Measurements from ENCODE around the gene SVIL.
A peak's percentile ranks its signal among the peaks of the same experiment; 100 is the strongest.
"Not testable (repeated sequence)": the region's sequence is repeated elsewhere in the genome, so short reads cannot be mapped to it uniquely, and the experiment has no call there.

SVIL gene

DNA sequence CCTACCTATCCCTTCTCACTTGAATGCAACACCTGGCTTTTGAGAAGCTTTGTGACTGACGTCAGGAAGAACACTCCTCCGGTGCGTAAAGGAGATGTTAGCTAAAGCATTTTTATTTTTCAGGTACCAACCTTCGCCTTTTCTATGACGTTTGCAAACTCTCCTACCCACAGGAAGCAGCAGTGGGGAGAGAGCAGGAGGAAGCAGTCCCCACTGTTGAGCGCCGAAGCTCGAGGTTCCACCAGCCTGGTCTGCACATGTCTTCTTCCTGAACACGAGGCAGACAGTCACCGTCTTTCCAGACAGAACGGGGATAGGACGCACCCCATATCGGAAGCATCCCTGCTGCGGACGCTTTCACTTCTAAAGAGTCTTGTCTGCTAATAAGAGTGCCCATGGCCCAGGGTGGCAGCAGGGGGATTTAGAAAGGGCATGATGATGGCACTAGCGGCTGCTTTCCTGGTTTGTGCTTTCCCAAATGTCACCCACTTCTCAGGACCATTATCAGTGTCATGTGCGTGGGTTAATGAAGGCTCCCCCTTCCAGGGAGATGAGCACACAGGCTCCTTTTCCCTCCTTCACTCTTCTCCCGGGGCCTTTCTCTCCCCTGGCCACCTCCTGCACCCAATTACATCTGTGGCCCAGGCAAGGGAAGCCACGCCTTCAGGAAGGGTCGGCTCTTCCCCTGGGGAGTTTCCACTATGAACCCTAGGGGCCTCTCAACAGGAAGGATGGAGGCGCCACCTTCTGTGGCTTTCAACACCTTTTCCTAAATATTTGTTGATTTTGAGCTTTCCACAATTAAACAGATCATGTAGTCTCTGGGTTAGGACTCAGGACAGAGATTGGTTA is 147.5 kb downstream of the SVIL start:
- not testable (repeated sequence) for DNase-seq; ATAC-seq (replicated peaks); H3K4me3 Mint-ChIP-seq; H3K27me3 Mint-ChIP-seq; H3K9me3 Mint-ChIP-seq
- Mint-ChIP-seq H3K27ac (peak overlapping the region; percentile 53 to 56), H3K4me1 (ENCODE audit: low read depth in 2 of 2) (peaks cover 10 to 26% of the 10 kb centered on the region in 2 donors), H3K36me3 (ENCODE audit: insufficient read depth) (peaks cover 37% of the 10 kb centered on the region)

DNA sequence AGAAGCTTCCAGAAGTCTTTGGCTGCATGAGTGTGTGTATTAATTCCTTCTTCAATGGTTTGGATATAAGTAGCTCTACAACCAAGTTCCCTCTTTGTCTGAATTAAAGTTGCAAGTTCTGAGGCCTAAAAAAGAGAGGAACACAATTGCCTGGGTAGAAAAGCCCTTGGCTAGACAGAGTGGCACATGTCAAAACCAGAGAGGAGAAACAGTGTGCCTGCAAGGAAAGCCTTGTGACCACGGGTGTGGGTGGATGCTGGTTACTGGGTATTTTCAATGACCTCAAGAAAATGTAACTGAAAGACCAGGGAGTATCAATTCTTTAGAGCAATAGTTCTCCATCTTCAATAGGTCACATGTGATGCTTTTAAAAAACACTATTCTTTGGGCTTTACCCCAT is 148.3 kb downstream of the SVIL start:
- Mint-ChIP-seq H3K27me3 (no peaks in the 10 kb centered on the region), H3K36me3 (ENCODE audit: insufficient read depth) (peaks cover 32% of the 10 kb centered on the region), H3K27ac (peak overlapping the region; percentile 53 to 56), H3K4me1 (ENCODE audit: low read depth in 2 of 2) (peaks cover 10 to 27% of the 10 kb centered on the region in 2 donors), H3K4me3 (no peak overlapping the region), H3K9me3 (no peaks in the 10 kb centered on the region)
- ATAC-seq (replicated peaks) (no peak), DNase-seq (no peak)

DNA sequence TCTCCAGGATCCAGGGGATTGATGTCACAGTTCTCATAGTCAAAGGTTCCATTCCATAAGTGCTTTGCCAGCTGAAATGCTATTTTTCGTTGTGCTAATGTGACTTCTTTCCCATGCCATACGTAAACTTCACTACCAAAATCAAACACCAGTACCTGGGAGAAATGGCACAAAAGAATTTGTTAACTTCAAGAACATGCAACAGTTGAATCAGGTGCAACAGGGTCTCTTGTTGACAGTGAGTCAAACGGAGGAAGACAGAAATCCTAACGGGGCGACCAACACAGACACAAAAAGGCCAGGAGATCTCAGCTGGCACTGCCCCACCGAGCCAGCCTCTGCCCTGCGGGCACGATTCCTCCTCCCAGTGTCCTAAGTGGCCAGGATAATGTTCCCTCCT is 150.1 kb downstream of the SVIL start:
- not testable (repeated sequence) for ATAC-seq (replicated peaks); DNase-seq; H3K27me3 Mint-ChIP-seq; H3K9me3 Mint-ChIP-seq; H3K4me3 Mint-ChIP-seq
- H3K36me3 Mint-ChIP-seq (ENCODE audit: insufficient read depth): peaks cover 29% of the 10 kb centered on the region
- peaks cover 10 to 27% of the 10 kb centered on the region in 2 donors for H3K4me1 Mint-ChIP-seq (ENCODE audit: low read depth in 2 of 2)
- H3K27ac Mint-ChIP-seq: peak overlapping the region in 1 of 2 donors; percentile 41

DNA sequence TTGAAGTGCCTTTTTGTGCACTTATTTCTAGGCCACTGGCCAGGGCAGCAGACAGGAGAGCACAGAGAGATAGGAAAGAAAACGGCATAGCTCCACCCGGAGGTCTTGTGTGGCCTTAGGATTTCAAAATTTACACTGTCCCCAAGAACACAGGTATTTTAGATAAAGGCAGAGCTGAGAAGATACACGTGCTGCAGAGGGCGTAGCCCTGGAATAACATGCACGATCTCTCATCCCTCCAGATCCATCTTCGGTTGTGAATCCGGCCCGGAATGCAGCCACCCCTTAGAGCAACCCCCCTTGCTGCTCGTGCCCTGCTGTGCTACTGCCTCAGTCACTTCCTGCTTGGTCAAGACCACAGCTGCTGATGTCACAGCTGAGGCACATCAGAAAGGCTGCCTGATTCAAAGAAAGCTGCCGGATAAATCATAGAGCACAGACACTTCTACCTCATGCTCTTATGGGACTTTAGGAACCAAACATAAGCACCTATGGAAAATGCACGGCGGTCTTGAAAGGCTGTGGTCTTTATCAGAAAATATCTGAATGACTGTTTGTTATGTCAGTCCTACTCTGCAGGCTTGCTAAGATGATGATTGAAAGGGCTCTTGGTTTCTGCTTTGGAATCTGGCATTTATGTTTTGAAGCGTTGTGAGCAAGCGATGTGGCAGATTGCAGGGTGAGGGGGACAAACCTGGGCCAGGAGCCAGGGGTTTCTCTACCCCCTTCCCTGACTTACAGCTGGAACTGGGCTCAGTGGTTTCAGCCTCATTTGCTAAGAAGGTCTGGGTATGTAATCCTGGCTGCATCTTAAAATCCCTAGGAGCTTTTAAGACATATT is 152.0 kb downstream of the SVIL start:
- Mint-ChIP-seq H3K27me3 (no peaks in the 10 kb centered on the region), H3K4me3 (peak overlapping the region; percentile 35 to 43), H3K36me3 (ENCODE audit: insufficient read depth) (peaks cover 25% of the 10 kb centered on the region), H3K27ac (peak overlapping the region; percentile 54 to 82), H3K4me1 (ENCODE audit: low read depth in 2 of 2) (peaks cover 10 to 27% of the 10 kb centered on the region in 2 donors), H3K9me3 (no peaks in the 10 kb centered on the region)
- ATAC-seq (replicated peaks): peak; percentile 95
- DNase-seq: no peak

DNA sequence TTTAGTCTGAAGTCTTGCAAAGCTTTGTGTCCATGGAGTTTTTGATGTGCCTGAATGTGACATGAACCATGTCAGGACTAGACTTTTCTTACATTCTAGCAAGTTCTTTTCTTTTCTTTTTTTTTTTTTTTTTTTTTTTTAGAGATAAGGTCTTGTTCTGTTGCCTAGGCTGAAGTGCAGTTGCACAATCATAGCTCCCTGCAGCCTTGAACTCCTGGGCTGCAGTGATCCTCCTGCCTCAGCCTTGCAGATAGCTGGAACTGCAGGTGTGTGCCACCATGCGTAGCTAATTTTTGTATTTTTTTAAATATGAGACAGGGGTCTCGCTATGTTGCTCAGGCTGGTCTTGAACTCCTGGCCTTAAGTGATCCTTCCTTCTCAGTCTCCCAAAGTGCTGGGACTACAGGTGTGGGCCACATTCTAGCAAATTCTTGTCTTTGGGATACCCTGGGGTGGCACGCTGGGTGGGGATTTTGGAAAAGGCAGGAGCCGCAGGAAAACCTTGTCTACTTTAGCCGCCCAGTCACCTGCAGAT is 152.8 kb downstream of the SVIL start:
- ATAC-seq (replicated peaks) (no peak), DNase-seq (no peak)
- Mint-ChIP-seq H3K27me3 (no peaks in the 10 kb centered on the region), H3K27ac (peak overlapping the region in 1 of 2 donors; percentile 82), H3K4me1 (ENCODE audit: low read depth in 2 of 2) (peaks cover 7 to 20% of the 10 kb centered on the region in 2 donors), H3K9me3 (no peaks in the 10 kb centered on the region), H3K4me3 (no peak overlapping the region), H3K36me3 (ENCODE audit: insufficient read depth) (peaks cover 25% of the 10 kb centered on the region)

DNA sequence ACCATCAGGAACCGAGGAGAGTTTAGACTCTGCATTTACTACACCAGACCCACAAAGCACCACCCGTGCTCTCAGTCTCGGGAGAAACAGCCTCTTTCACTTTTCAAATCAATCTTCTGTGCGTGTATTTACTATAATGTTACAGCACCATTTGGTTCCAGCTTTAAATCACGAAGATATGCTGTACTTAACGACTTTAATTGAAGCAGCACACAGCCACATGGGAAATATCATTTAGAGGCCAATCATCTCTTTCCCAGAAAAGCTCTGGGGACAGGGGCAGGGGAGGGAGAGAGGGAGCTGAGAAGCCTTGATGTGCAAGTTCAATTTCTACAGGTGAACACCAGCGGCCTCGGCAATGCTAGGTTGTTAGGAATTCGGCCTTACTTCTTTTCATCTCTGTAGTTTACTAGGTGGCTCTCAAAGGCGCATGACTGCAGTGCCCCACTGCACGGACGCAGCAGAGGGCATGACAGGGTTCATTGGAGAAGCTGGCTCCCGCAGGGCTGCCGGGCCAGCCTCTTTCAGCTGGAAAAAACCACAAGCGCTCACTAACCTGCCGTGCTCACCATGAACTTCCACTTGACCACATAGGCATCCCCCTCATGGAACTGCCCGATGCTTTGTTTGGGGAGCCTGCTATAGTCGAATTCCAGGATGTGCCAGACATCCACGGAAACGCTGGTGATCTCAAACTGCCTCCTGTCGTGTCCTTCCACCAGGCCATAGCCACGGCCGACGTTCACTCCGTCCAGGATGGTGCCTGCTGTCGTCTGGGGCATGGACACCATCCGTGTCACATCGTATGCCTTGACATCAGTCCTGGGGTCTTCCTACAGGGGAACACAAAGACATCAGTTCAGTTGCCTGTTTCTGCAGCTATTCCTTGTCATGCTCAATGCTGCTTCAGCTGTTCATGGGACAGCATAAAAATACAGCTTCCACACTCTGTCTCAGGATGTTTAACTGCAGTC is 154.5 kb downstream of the SVIL start:
- Mint-ChIP-seq H3K27ac (peak overlapping the region in 1 of 2 donors; percentile 23), H3K4me1 (ENCODE audit: low read depth in 2 of 2) (peaks cover 9 to 20% of the 10 kb centered on the region in 2 donors), H3K4me3 (no peak overlapping the region), H3K27me3 (no peaks in the 10 kb centered on the region), H3K36me3 (ENCODE audit: insufficient read depth) (peaks cover 25% of the 10 kb centered on the region), H3K9me3 (no peaks in the 10 kb centered on the region)
- DNase-seq: no peak
- no peak for ATAC-seq (replicated peaks)

DNA sequence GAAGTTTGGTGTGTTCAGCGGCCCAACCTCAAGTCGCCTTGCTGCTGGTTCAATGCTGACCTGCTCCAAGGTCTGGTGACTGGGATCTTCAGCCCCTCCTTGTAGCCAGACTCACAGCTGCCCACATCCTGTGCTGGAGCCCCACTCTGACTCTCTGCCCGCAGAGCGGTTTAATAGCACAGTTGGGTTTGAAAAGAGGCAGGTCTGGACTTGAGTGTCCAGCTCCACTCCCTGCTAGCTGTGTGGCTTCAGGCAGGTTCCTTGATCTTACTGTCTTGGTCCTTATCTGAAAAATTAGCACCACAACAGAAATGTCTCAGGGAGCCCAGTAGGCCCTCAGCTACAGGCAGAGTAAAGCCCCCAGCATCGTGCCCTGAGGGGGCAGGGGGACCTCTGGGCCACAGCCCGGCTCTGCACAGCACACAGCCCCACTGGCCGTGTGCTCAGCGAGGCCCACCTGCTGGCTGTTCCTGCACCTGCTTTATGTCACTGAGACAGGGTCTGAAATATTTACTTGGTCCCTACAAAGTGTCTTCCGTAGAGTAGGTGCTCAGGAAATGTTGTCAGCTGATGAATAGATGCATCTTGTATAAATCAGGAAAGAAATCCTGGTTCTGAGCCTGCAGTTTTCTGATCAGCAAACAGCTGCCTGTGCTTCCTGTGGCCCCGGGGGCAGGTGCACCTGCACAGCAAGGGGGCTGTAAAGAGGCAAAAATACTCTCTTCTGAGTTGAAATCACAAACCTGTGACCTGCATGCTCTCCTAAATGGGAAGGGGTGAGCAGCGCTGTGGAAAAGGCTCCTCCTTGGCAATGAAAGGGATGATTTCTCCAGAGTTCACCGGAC is 155.5 kb downstream of the SVIL start:
- Mint-ChIP-seq H3K9me3 (no peaks in the 10 kb centered on the region), H3K36me3 (ENCODE audit: insufficient read depth) (peaks cover 23% of the 10 kb centered on the region), H3K4me3 (no peak overlapping the region), H3K27me3 (no peaks in the 10 kb centered on the region), H3K27ac (peak overlapping the region in 1 of 2 donors; percentile 23), H3K4me1 (ENCODE audit: low read depth in 2 of 2) (peaks cover 10 to 17% of the 10 kb centered on the region in 2 donors)
- DNase-seq: no peak
- no peak for ATAC-seq (replicated peaks)

DNA sequence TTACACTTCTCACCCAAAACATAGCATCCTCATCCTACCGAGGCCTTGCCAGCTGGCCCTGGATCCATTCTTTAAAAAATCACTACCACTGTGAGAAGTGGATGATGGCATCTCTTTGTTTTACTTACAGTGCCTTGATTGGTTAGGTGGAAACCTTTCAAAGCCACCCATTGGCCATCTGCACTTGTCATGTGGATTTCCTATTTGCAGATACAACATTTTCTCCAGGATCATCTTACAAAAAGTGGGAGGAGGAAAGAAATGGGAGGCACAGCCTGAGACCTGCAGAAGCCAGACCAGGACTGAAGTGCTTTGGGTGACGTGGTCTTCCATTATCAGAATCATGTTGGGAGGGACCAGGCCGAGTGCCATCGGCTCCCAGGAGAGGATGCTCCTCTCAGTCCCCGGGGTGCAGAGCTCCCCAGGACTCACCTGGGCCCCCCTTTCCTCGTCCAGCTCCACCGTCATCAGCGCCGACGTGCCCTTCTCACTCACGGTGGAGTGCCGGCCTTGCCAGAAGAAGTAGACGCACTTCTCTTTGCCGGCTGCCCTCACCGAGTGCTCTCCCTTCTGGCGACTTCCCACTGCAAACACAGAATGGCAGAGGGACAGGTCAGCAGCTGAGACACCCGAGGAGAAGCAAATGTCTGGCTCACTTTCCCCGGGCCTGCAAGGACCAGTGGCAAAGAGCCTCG is 161.2 kb downstream of the SVIL start:
- Mint-ChIP-seq H3K27ac (no peak overlapping the region), H3K27me3 (no peaks in the 10 kb centered on the region), H3K9me3 (no peaks in the 10 kb centered on the region), H3K36me3 (ENCODE audit: insufficient read depth) (peaks cover 27% of the 10 kb centered on the region), H3K4me1 (ENCODE audit: low read depth in 2 of 2) (peaks cover 0 to 4% of the 10 kb centered on the region in 2 donors), H3K4me3 (no peak overlapping the region)
- ATAC-seq (replicated peaks): no peak
- DNase-seq: no peak

DNA sequence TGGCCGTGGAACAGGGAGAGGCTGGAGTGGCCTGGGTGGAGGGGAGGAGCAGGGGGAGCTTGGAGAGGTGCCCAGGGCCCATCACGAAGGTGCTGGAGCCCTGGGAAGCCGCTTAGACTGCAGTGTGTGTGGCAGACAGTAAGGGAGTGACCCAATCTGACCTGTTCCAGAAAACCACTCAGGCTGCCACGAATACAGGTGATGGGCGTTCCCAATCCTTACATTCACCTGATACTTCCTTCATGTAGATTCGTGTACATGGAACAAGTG is 161.7 kb downstream of the SVIL start:
- no peak for ATAC-seq (replicated peaks)
- Mint-ChIP-seq H3K27me3 (no peaks in the 10 kb centered on the region), H3K4me3 (no peak overlapping the region), H3K27ac (no peak overlapping the region), H3K4me1 (ENCODE audit: low read depth in 2 of 2) (peaks cover 0 to 4% of the 10 kb centered on the region in 2 donors), H3K9me3 (no peaks in the 10 kb centered on the region), H3K36me3 (ENCODE audit: insufficient read depth) (peaks cover 27% of the 10 kb centered on the region)
- no peak for DNase-seq

DNA sequence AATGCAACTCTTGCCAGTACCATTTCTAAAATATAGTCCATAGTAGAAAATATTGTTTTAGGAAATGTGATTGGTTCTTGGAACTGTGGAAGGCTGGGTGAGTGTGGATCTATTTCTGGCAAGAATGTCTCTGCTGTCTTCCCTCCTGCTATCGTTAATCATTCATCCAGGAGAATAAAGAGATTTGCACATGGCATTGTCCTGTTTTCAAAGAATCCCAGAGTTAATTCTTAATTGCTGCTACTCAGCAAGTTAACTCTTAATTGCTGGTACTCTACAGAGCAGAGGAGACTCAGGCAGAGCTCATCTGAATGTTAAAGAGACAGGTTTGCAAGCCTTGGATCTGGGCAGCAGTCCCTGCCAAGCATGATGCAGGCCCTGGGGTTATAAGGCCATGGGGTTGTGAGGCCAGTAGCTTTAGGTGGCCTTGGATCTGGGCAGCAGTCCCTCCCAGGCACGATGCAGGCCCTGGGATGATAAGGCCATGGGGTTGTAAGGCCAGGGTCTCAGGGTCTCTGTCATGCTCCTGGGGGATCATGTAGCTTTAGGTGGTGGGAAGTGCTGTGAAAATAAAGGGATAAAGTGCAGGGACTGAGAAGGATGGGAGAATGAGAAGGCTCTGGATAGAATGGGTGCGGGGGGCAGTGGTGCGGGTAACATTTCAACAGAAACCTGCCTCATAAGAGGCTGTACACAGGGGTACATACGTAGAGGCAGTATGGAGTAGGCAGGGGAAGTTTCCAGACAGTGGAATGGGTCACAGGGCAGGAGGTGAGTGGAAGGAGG is 162.3 kb downstream of the SVIL start:
- no peaks in the 10 kb centered on the region for H3K9me3 Mint-ChIP-seq
- no peak overlapping the region for H3K4me3 Mint-ChIP-seq
- DNase-seq (no peak), ATAC-seq (replicated peaks) (no peak)
- H3K36me3 Mint-ChIP-seq (ENCODE audit: insufficient read depth): peaks cover 30% of the 10 kb centered on the region
- H3K27ac Mint-ChIP-seq: peak overlapping the region; percentile 22 to 27
- H3K4me1 Mint-ChIP-seq (ENCODE audit: low read depth in 2 of 2): peaks cover 0 to 4% of the 10 kb centered on the region in 2 donors
- no peaks in the 10 kb centered on the region for H3K27me3 Mint-ChIP-seq

DNA sequence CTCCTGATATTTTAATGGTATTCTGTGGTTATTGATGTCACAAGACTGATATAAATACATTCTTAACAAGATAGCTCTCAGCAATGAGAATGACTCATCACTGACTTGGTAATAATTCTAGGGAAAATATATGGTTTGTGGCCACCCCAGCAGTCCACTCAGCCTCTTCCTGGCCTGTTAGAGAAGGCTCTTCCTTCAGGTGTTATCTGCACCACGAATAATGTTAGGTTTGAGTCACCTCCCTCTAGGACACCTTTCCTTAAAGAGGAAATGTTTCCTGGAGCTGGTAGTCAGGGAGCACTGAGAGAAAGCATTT is 163.3 kb downstream of the SVIL start:
- Mint-ChIP-seq H3K27ac (peak overlapping the region; percentile 22 to 32), H3K36me3 (ENCODE audit: insufficient read depth) (peaks cover 30% of the 10 kb centered on the region)
- ATAC-seq (replicated peaks): no peak

More for the DNA sequence above, 163.3 kb downstream of the SVIL start:
- H3K27me3 Mint-ChIP-seq: no peaks in the 10 kb centered on the region
- no peak overlapping the region for H3K4me3 Mint-ChIP-seq
- H3K9me3 Mint-ChIP-seq: no peaks in the 10 kb centered on the region
- no peak for DNase-seq
- H3K4me1 Mint-ChIP-seq (ENCODE audit: low read depth in 2 of 2): peaks cover 0 to 4% of the 10 kb centered on the region in 2 donors

Measured in effector memory CD8-positive, alpha-beta T cell (primary cell).